ENCODE measurements around the gene KCNE2. TPM values are rescaled to one million over a fixed set of nuclear protein-coding genes. Genes with fewer than 3 reads are reported as not detected.
"Not testable (repeated sequence)": the region's sequence is repeated elsewhere in the genome, so short reads cannot be mapped to it uniquely, and the experiment has no call there.

Gene KCNE2
- total RNA-seq, 1 donor from 2014 or later: not detected

- not testable (repeated sequence) for DNase-seq (ENCODE audit: low read depth in 2 of 2)
These were observed 42.9 kb downstream of the KCNE2 start for GRCh38 chr21:34406676-34407075.

GRCh38 chr21:34407294-34407693, 43.5 kb downstream of the KCNE2 start:
- DNase-seq (ENCODE audit: low read depth in 2 of 2): not testable (repeated sequence)

DNA sequence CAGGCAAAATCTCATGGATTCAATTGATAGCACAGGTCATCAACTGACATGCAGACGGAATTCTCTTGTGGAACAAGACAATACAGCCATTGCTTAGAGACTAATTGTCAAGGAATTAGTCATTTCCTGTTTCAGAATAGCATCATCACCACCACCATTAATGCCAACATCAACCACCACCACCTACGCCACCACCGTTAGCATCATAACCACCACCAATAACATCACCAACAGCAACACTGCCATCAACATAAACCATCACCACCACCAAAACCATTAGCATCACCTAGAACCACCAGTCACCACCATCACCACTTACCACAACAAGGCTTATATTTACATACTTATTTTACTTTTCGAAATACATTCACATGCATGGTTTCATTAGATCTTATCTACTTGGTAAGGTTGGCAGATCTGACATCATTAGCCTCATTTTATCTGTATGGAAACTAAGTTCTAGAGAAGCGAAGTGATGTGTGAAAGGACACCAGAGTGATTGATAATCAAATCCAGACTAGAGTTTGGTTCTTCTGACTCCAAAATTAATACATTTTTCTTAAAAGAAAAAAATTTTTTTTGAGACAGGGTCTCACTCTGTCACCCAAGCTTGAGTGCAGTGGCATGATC, 53.8 kb downstream of the KCNE2 start:
- DNase-seq (ENCODE audit: low read depth in 2 of 2): not testable (repeated sequence)

Other genes with a start within 250 kb of the KCNE2 start
- 1.4 and 5.6 TPM in 2 replicates for gene SMIM11, start 11.5 kb downstream of the KCNE2 start, total RNA-seq
- gene SMIM34, start 59.9 kb downstream of the KCNE2 start, total RNA-seq: not detected in 2 replicates
- under 0.01 and 0.13 TPM in 2 replicates for gene KCNE1, start 148.2 kb downstream of the KCNE2 start, total RNA-seq